NCI-H1436 (cell line): ENCODE data around the gene GALNT16.
"Not testable (repeated sequence)": the region's sequence is repeated elsewhere in the genome, so short reads cannot be mapped to it uniquely, and the experiment has no call there.

Experiments used
- DNase-seq: peaks from one replicate; lab custom pipeline; 2025; lab: John Stamatoyannopoulos, UW

GALNT16 gene

GRCh38 chr14:69260190-69260860 is 367 bp downstream of the GALNT16 start:
- DNase-seq = no peak

GRCh38 chr14:69260861-69261564 is 1.1 kb downstream of the GALNT16 start:
- DNase-seq = peak; percentile 11

DNA sequence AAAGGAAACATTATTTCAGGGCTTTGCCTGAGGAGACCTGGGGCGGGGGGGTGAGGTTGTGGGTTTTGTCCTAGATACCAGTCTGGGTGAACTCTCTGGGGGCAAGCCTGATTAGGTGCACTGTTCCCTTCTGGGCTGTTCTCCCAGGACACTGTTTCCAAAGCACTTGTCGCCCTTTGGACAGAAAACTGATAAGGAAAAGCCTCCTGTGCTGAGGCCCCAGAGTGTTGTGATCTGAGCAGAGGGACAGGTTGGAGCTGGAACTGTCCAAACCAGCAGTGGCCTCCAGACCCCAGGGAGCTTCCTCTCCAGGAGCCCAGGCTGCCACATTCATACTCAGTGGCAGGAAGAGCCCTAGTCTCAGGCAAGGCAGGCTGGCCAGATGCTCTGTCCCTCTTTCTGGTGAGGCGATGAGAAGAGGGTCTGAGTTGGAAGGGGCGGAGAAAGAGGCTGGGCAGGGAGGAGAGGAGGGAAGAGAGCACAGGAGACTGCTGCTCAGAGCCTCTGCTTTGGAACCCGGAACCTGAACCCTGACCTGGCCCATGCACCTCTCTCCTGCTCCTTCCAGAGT is 1.9 kb downstream of the GALNT16 start:
- DNase-seq = no peak

- DNase-seq = no peak
Measured at GRCh38 chr14:69262516-69262915, 2.6 kb downstream of the GALNT16 start.

GRCh38 chr14:69263364-69263763 is 3.4 kb downstream of the GALNT16 start:
- DNase-seq = peak; percentile 52

GRCh38 chr14:69263771-69264170 is 3.8 kb downstream of the GALNT16 start:
- no peak for DNase-seq

GRCh38 chr14:69266572-69267345 is 6.8 kb downstream of the GALNT16 start:
- DNase-seq = no peak

DNA sequence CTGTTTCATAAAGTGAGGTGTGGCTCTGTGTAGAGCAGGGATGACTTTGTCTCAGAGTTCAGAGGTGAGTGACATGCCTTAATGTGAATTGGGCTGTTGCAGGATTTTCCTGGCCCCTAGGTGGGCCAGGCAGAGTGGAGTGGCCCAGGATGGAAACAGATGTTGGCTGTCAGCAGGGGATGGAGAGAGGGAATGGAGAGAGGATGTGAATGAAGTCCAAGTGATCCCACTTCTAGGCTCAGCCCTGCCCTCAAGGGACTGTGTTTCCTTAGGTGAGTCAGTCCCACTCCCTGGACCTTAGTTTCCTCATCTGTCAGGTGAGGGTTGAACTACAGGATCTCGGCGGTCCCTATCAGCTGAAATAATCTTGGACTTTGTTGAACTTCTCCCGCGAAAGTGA is 7.5 kb downstream of the GALNT16 start:
- DNase-seq = no peak

GRCh38 chr14:69268223-69268622 is 8.3 kb downstream of the GALNT16 start:
- DNase-seq = no peak

DNA sequence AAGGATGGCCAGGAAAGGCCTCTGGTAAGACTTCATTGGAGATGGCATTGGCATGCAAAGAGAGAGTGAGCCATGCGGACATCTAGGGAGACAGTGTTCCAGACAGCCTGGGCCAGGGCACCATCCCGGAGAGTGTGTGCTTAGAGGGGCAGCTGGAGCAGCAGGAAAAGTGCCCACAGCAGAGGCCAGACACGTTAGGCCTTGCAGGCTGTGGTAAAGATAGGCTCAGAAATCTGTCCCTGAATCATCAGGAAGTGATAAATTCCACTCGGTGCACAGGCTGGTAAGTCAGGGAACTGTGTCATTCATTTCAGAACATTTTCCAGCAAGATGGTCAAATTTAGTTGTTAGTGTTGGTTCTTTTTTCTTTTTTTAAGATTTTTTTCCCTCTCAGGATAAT is 8.8 kb downstream of the GALNT16 start:
- no peak for DNase-seq

DNA sequence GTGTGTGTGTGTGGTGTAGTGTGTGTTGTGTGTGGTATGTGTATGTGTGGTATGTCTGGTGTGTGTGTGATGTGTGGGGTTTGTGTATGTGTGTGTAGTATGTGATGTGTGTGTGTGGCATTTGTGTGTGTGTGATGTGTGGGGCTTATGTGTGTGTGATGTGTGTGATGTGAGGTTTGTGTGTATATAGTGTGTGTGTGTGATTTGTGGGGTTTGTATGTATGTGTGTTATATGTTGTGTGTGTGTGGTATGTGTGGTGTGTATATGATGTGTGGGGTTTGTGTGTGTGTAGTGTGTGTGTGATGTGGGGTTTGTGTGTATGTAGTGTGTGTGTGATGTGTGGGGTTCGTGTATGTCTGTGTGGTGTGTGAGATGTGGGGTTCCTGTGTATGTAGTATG is 9.4 kb downstream of the GALNT16 start:
- no peak for DNase-seq

DNA sequence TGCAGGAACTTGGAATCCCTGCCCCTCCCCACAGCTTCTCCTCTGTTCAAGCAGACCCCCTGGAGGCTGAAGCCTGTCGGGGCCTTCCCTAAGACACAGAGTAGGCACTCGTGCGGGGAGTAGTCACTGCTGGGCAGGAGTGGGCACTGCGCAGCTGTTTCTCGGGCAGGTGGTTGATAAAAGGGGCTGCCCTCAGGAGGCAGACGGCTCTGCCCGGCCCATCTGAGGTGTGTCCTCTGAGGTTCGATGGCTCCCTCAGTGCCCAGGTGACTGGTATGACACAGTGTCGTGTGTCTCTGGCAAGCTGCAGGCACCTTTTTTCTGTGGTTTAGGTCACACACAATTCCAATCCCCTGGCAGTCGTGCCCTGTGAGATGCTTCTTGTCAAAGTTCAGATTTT is 10.1 kb downstream of the GALNT16 start:
- no peak for DNase-seq

DNA sequence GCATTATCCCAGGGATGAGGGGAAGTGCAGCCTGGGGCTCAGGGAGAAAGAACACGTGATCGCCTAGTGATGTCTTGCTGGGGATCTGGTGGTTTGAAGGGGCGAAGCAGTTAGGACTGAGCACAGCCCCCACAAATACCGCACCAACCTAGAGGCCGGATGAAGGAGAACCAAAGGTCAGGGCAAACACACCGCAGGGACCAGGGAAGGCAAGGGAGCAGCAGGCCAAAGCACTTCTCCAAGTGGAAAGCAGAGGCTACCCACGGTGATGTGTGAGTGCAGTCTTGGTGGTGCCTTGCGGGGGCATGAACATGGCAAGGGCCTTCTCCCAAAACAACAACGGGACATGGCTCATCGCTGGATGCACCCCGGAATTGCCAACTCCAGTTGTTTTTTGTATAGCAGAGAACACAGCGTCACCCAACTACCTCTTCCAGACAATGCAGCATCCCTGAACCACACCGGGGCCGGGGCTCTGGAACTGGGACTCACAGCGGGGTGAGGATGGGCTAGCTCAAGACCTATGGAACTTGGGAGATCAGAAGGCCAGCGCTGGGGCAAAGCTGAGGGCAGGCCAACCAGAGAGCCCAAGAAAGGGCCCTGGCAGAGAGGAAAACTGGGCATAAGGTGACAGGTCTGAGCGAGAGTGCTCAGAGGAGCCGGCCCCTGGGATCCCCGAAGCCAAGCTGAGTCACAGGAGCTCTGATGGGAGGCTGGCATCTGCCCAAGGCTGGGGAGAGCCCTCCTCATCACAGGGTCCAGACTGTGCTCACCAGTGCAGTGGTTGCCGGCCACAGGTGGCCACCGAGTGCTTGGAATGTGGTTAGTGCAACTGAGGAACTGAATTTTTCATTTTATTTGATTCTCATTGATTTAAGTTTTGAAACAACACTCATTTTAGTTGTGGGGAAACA is 11.1 kb downstream of the GALNT16 start:
- DNase-seq = no peak

DNA sequence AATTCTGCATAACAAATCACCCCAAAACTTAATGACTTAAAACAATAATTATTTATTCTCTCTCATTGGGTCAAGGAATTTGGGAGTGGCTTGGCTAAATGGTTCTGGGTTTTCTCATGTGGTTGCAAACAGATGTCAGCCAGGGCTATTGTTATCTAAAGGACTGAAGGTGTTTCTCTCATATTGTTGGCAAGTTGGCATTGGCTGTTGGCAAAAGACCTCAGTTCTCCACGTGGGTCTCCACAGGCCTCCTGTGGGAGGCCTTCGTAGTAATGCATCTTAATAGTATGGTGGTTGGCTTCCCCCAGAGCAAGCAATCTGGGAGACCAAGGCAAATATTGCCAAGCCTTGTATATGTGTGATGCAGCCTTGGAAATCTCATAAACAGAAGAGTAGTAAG is 14.4 kb downstream of the GALNT16 start:
- no peak for DNase-seq

GRCh38 chr14:69275331-69275730 is 15.4 kb downstream of the GALNT16 start:
- no peak for DNase-seq

DNA sequence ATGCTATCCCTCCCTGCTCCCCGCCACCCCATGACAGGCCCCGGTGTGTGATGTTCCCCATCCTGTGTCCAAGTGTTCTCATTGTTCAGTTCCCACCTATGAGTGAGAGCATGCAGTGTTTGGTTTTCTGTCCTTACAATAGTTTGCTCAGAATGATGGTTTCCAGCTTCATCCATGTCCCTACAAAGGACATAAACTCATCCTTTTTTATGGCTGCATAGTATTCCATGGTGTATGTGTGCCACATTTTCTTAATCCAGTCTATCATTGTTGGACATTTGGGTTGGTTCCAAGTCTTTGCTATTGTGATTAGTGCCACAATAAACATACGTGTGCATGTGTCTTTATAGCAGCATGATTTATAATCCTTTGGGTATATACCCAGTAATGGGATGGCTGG is 17.4 kb downstream of the GALNT16 start:
- not testable (repeated sequence) for DNase-seq

GRCh38 chr14:69280746-69281291 is 20.9 kb downstream of the GALNT16 start:
- no peak for DNase-seq

- peak; percentile 77 for DNase-seq
Measured at GRCh38 chr14:69281450-69282169, 21.7 kb downstream of the GALNT16 start.

DNA sequence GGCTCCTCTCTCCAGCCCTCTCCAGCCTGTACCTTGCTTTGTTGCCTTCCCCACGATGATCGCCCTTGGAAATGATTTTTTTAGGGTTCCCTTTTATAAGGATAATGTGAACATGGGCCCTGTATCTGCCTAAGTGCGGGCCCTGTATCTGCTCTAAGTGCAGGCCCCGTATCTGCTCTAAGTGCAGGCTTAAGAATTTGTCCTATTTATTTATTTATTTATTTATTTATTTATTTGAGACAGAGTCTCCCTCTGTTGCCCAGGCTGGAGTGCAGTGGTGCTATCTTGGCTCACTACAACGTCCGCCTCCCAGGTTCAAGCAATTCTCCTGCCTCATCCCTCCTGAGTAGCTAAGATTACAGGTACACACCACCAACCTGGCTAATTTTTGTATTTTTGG is 22.5 kb downstream of the GALNT16 start:
- no peak for DNase-seq

DNA sequence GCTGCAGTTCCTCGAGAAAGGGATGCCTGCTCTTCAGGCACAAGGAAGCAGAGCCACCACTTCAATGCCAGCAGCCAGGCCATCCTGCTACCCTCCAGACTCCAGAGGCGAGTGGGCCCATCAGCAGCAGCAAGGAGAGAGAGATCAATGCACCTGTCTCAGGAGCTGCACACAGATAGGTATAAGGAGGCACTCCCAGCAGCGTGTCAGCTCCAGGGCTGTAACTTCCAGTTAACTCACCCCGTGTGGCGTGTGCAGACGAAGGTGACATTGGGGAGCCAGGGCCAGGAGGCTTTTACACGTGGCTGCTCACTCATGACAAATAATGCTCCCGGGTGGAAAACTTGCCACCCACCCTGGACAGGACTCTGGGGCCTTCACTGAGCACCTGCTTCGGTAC is 24.2 kb downstream of the GALNT16 start:
- DNase-seq = no peak
